ENCODE results near the gene ZSWIM9.

- no peak for TF ChIP-seq CTCF (IDR thresholded peaks at IDR 0.05; ENCODE audit: low read depth, low read length, missing input control)
- no peak for TF ChIP-seq FOXA1 (IDR thresholded peaks at IDR 0.05)
- no peak for TF ChIP-seq TAF1 (conservative IDR thresholded peaks at IDR 0.05)
- TF ChIP-seq JUND (IDR thresholded peaks at IDR 0.05) = no peak
These were observed 24.7 kb downstream of the ZSWIM9 start for GRCh38 chr19:48194844-48195830.

Measured in liver (tissue), 3 donors.